H1 (cell line): ENCODE results near the gene LYPD3. TPM values are rescaled to one million over a fixed set of nuclear protein-coding genes. Genes with fewer than 3 reads are reported as not detected.

Experiments used
- CTCF ChIA-PET: fragments of 300-600 bp; sonication (Branson Sonifier 250); formaldehyde crosslinking; loops from one replicate; lab custom pipeline; 2021; ENCODE audit not compliant: partially characterized antibody; lab: Charles Lee
- POLR2A ChIA-PET: fragments of 300-600 bp; sonication (Branson Sonifier 250); formaldehyde crosslinking; loops from one replicate; lab custom pipeline; 2021; ENCODE audit warnings: inconsistent platforms; ENCODE audit not compliant: partially characterized antibody; lab: Charles Lee
- DNase-seq, 2 experiments: peaks; one replicate each; pipeline versions ENCODE4 v3.0.0 to v3.0.0-alpha.2; 2010 to 2022; ENCODE audit warnings: low spot score in 2 of 2, low read depth in 1 of 2, mixed read lengths in 1 of 2
- FAIRE-seq: peaks from 2 replicates; lab custom pipeline; 2011; peaks lifted over from hg19 to GRCh38; lab: Jason Lieb, UNC
- H2AFZ ChIP-seq: 2 replicates; pipeline ENCODE4 v1.8.1; 2012; ENCODE audit warnings: low read length, inconsistent platforms
- H2AK5ac ChIP-seq: 2 replicates; pipeline ENCODE4 v1.6.1; 2013; ENCODE audit warnings: low read depth, low read length
- H2BK120ac ChIP-seq: replicated peaks from 2 replicates; pipeline ENCODE3; 2013; ENCODE audit warnings: low read depth, low read length, inconsistent platforms
- H2BK12ac ChIP-seq: 2 replicates; pipeline ENCODE4 v1.6.1; 2013; ENCODE audit warnings: low read depth, low read length
- H2BK15ac ChIP-seq: 2 replicates; pipeline ENCODE4 v1.6.1; 2013; ENCODE audit warnings: low read length
- H2BK20ac ChIP-seq: 2 replicates; pipeline ENCODE4 v1.6.1; 2013; ENCODE audit warnings: low read length
- H2BK5ac ChIP-seq: 2 replicates; pipeline ENCODE4 v1.6.1; 2013; ENCODE audit warnings: low read depth, low read length
- H3K14ac ChIP-seq: 2 replicates; pipeline ENCODE4 v1.6.1; 2013; ENCODE audit warnings: inconsistent platforms; ENCODE audit not compliant: insufficient read length
- H3K18ac ChIP-seq: 2 replicates; pipeline ENCODE4 v1.6.1; 2013; ENCODE audit warnings: low read length; ENCODE audit errors: extremely low read depth
- H3K23ac ChIP-seq: 2 replicates; pipeline ENCODE4 v1.6.1; 2013; ENCODE audit warnings: inconsistent platforms; ENCODE audit not compliant: insufficient read length
- H3K23me2 ChIP-seq: 2 replicates; pipeline ENCODE4 v1.6.1; 2013; ENCODE audit warnings: low read depth, low read length
- H3K27ac ChIP-seq: 2 replicates; pipeline ENCODE4 v1.6.1; 2011; ENCODE audit warnings: low read depth, low read length, inconsistent platforms
- H3K27me3 ChIP-seq, 4 experiments: replicated peaks in 1 of 4; 1 replicate in 1 of 4; 2 replicates in 3 of 4; pipeline versions ENCODE4 v1.6.1 to v1.8.1; 2011 to 2013; ENCODE audit warnings: low read length in 3 of 4, mild to moderate bottlenecking in 3 of 4, inconsistent platforms in 2 of 4, mixed read lengths in 2 of 4, moderate library complexity in 1 of 4; ENCODE audit not compliant: control insufficient read depth in 3 of 4, insufficient read depth in 3 of 4; ENCODE audit errors: extremely low read depth in 1 of 4
- H3K36me3 ChIP-seq, 4 experiments: 2 replicates each; pipeline versions ENCODE4 v1.6.1 to v1.8.1; 2011 to 2013; ENCODE audit warnings: mild to moderate bottlenecking in 4 of 4, low read length in 3 of 4, moderate library complexity in 2 of 4, control low read depth in 1 of 4, inconsistent platforms in 1 of 4; ENCODE audit not compliant: insufficient read depth in 4 of 4, control insufficient read depth in 2 of 4
- H3K4ac ChIP-seq: replicated peaks from 2 replicates; pipeline ENCODE3; 2013; ENCODE audit warnings: low read length, low read depth, mixed read lengths, inconsistent platforms; ENCODE audit not compliant: insufficient read length
- H3K4me1 ChIP-seq, 4 experiments: replicated peaks in 1 of 4; 1 replicate in 1 of 4; 2 replicates in 3 of 4; pipeline versions ENCODE4 v1.6.1 to v1.8.1; 2011 to 2013; ENCODE audit warnings: low read length in 3 of 4, inconsistent platforms in 2 of 4, mixed read lengths in 1 of 4; ENCODE audit not compliant: insufficient read depth in 4 of 4, control insufficient read depth in 3 of 4
- H3K4me2 ChIP-seq, 2 experiments: 2 replicates each; pipeline versions ENCODE4 v1.6.1 to v1.8.1; 2011 to 2013; ENCODE audit warnings: low read depth in 2 of 2, low read length in 2 of 2, control low read depth in 1 of 2, inconsistent platforms in 1 of 2, mild to moderate bottlenecking in 1 of 2; ENCODE audit not compliant: insufficient read depth in 1 of 2
- H3K4me3 ChIP-seq, 4 experiments: fragments of 200-600, 300-600 bp in 1 of 4; sonication (generic), shearing (Covaris generic), sonication (Bioruptor Twin) in 1 of 4; 2 replicates each; pipeline versions ENCODE4 v1.5.1 to v1.8.1; 2011 to 2016; ENCODE audit warnings: low read length in 4 of 4, low read depth in 3 of 4, control low read depth in 2 of 4, inconsistent platforms in 2 of 4, mild to moderate bottlenecking in 2 of 4, mixed read lengths in 1 of 4, moderate library complexity in 1 of 4; ENCODE audit not compliant: insufficient read depth in 2 of 4; ENCODE audit errors: extremely low read depth in 1 of 4
- H3K56ac ChIP-seq: replicated peaks from 2 replicates; pipeline ENCODE3; 2013; ENCODE audit warnings: low read depth, mild to moderate bottlenecking, mixed read lengths, low read length, inconsistent platforms; ENCODE audit not compliant: insufficient read length
- H3K79me1 ChIP-seq: 2 replicates; pipeline ENCODE4 v1.6.1; 2013; ENCODE audit warnings: low read depth, low read length, control low read depth
- H3K79me2 ChIP-seq, 2 experiments: 2 replicates each; pipeline versions ENCODE4 v1.6.1 to v1.8.1; 2012 to 2013; ENCODE audit warnings: low read length in 2 of 2, mild to moderate bottlenecking in 2 of 2, inconsistent platforms in 1 of 2; ENCODE audit not compliant: insufficient read depth in 2 of 2, control insufficient read depth in 1 of 2
- H3K9ac ChIP-seq, 4 experiments: replicated peaks in 1 of 4; 1 replicate in 1 of 4; 2 replicates in 3 of 4; pipeline versions ENCODE4 v1.6.1 to v1.8.1; 2011 to 2013; ENCODE audit warnings: low read depth in 3 of 4, low read length in 3 of 4, control low read depth in 2 of 4, mild to moderate bottlenecking in 2 of 4, moderate library complexity in 2 of 4, inconsistent platforms in 1 of 4; ENCODE audit errors: extremely low read depth in 1 of 4
- H3K9me3 ChIP-seq, 2 experiments: 2 replicates each; pipeline versions ENCODE4 v1.6.1 to v1.8.1; 2012 to 2013; ENCODE audit warnings: mild to moderate bottlenecking in 2 of 2, moderate library complexity in 2 of 2, control low read depth in 1 of 2, inconsistent platforms in 1 of 2, low read depth in 1 of 2, low read length in 1 of 2, mixed read lengths in 1 of 2; ENCODE audit not compliant: insufficient read depth in 2 of 2
- H4K20me1 ChIP-seq, 2 experiments: replicated peaks in 1 of 2; 2 replicates each; pipeline versions ENCODE3 to v1.8.1; 2011 to 2013; ENCODE audit warnings: inconsistent platforms in 2 of 2, low read length in 2 of 2, mild to moderate bottlenecking in 1 of 2; ENCODE audit not compliant: insufficient read depth in 2 of 2, control insufficient read depth in 1 of 2
- H4K5ac ChIP-seq: 2 replicates; pipeline ENCODE4 v1.6.1; 2013; ENCODE audit warnings: low read length, low read depth, mixed read lengths, inconsistent platforms; ENCODE audit not compliant: insufficient read length
- H4K8ac ChIP-seq: 2 replicates; pipeline ENCODE4 v1.8.0; 2013; ENCODE audit warnings: mild to moderate bottlenecking, moderate library complexity, low read length, inconsistent platforms; ENCODE audit not compliant: insufficient read depth; ENCODE audit errors: extremely low read depth
- H4K91ac ChIP-seq: replicated peaks from 2 replicates; pipeline ENCODE3; 2013; ENCODE audit warnings: low read length, mixed read lengths, inconsistent platforms; ENCODE audit not compliant: insufficient read length
- BACH1 ChIP-seq: IDR thresholded peaks from 2 replicates; pipeline ENCODE4 v1.6.1; 2012; ENCODE audit warnings: low read length, improper control_type of control experiment
- BCL11A ChIP-seq, 2 experiments: IDR thresholded peaks; one replicate each; pipeline ENCODE4 v1.6.1; 2011; ENCODE audit warnings: low read depth in 2 of 2, low read length in 2 of 2, mild to moderate bottlenecking in 2 of 2
- BRCA1 ChIP-seq: IDR thresholded peaks from 2 replicates; pipeline ENCODE4 v1.6.1; 2012; ENCODE audit warnings: low read depth, low read length, improper control_type of control experiment
- JUND ChIP-seq: IDR thresholded peaks from 2 replicates; pipeline ENCODE4 v1.6.1; 2011; ENCODE audit warnings: mild to moderate bottlenecking, improper control_type of control experiment, low read length
- MAFK ChIP-seq: IDR thresholded peaks from 2 replicates; pipeline ENCODE4 v1.6.1; 2012; ENCODE audit warnings: low read depth, mild to moderate bottlenecking, improper control_type of control experiment, low read length
- MAX ChIP-seq: IDR thresholded peaks from 2 replicates; pipeline ENCODE4 v1.6.1; 2012; ENCODE audit warnings: inconsistent platforms
- NRF1 ChIP-seq: IDR thresholded peaks from 2 replicates; pipeline ENCODE4 v1.6.1; 2011; ENCODE audit warnings: mild to moderate bottlenecking, low read depth, low read length, improper control_type of control experiment
- RBBP5 ChIP-seq: IDR thresholded peaks from 2 replicates; pipeline ENCODE4 v1.7.1; 2012; ENCODE audit warnings: low read depth, mild to moderate bottlenecking, inconsistent platforms, low read length, moderate library complexity, borderline replicate concordance
- SAP30 ChIP-seq: fragments of 300-600 bp; sonication (generic); IDR thresholded peaks from 2 replicates; pipeline ENCODE4 v1.7.1; 2012; ENCODE audit warnings: low read length, moderate library complexity, mild to moderate bottlenecking, inconsistent platforms; ENCODE audit not compliant: insufficient read depth, insufficient replicate concordance
- SP4 ChIP-seq: IDR thresholded peaks from 2 replicates; pipeline ENCODE4 v1.6.1; 2012; ENCODE audit warnings: low read length, inconsistent platforms
- TBP ChIP-seq: IDR thresholded peaks from 2 replicates; pipeline ENCODE4 v1.6.1; 2011; ENCODE audit warnings: low read depth, low read length, improper control_type of control experiment
- YY1 ChIP-seq: IDR thresholded peaks from 2 replicates; pipeline ENCODE4 v1.6.1; 2011; ENCODE audit warnings: low read depth, mild to moderate bottlenecking, low read length
- WGBS, 2 experiments: shearing (Covaris generic) in 1 of 2; methylation state at CpG; one replicate each; pipeline versions ENCODE4 v1.1.6 to v1.1.7; 2013 to 2015; ENCODE audit warnings: low lambda C conversion rate in 2 of 2, mixed read lengths in 2 of 2, inconsistent platforms in 1 of 2, low coverage in 1 of 2, missing lambda C conversion rate in 1 of 2; ENCODE audit not compliant: insufficient replicate concordance in 2 of 2, insufficient coverage in 1 of 2, insufficient read length in 1 of 2; ENCODE audit errors: extremely low coverage in 1 of 2, missing lambda C conversion rate in 1 of 2; 5-methylcytosine and 5-hydroxymethylcytosine counted together
- polyA plus RNA-seq, 7 experiments: library from polyadenylated mRNA; depleted of rRNA in 3 of 7; stranded (reverse) in 5 of 7; unstranded in 2 of 7; fragments of >200 nt in 5 of 7; fragments of 200-250 nt in 2 of 7; gene quantifications; 1 replicate in 5 of 7; 2 replicates in 1 of 7; 4 replicates in 1 of 7; pipeline versions ENCODE4 v1.2.1 to v1.2.3, GENCODE V29; 2011 to 2013; ENCODE audit warnings: missing spikeins in 2 of 7, mixed read lengths in 2 of 7
- total RNA-seq: library from RNA; stranded (reverse); fragmentation: NEBNext Ultra II Directional; extraction: Animal tissue kit (Norgen Biotek cat#: 25700); gene quantifications from 2 replicates; pipeline ENCODE4 v1.2.1, GENCODE V29; 2021

LYPD3 gene
- total and polyA plus RNA-seq, 2 of the 8 experiments (the other 6 are each of a cell fraction or from before 2014, with no cell fraction given) = 4.1 to 16.4 TPM

- H3K4ac ChIP-seq = no peak overlapping the region
- H3K79me1 ChIP-seq = no peaks in the 10 kb centered on the region
- H3K4me3 ChIP-seq = no peak overlapping the region
- no peaks in the 10 kb centered on the region for H4K20me1 ChIP-seq
- no peak overlapping the region for H3K9ac ChIP-seq
- H4K5ac ChIP-seq = no peak overlapping the region
- H3K27me3 ChIP-seq = peaks cover 0 to under 1% (median under 1%) of the 10 kb centered on the region in 4 experiments; a peak in 5 of 7 replicates
- no peak overlapping the region; the same call in 1 of the 2 replicates for H4K8ac ChIP-seq
- no peak overlapping the region for H3K18ac ChIP-seq
- ChIA-PET CTCF (interaction anchor here (1.2 kb wide), 1 partner anchor 33 kb away, joined by 3 read pairs; the partner anchor contains the start of gene PHLDB3), POLR2A (no interaction called here)
- no peaks in the 10 kb centered on the region for H3K36me3 ChIP-seq
- no peak overlapping the region for H2BK12ac ChIP-seq
- H3K14ac ChIP-seq = no peak overlapping the region
- no peaks in the 10 kb centered on the region for H3K9me3 ChIP-seq
- no peaks in the 10 kb centered on the region for H3K79me2 ChIP-seq
- 83% methylated on average over 5 of the region's 5 CpGs; no CpG with 5 or more reads in 1 of the 2 experiments for WGBS, 2 experiments
- no peak overlapping the region for H2BK5ac ChIP-seq
- no peak overlapping the region for H3K23ac ChIP-seq
- H2AFZ ChIP-seq = no peak overlapping the region
- no peak overlapping the region for H2BK20ac ChIP-seq
- H2BK15ac ChIP-seq = no peak overlapping the region
- no peak overlapping the region for H3K56ac ChIP-seq
- peaks cover 0 to 2% (median 0%) of the 10 kb centered on the region in 4 experiments; a peak in 3 of 7 replicates for H3K4me1 ChIP-seq
- no peak overlapping the region for H2BK120ac ChIP-seq
- H2AK5ac ChIP-seq = no peak overlapping the region
- no peak overlapping the region for H3K4me2 ChIP-seq
- DNase-seq (no peak), FAIRE-seq (no peak)
- 0 out of 2 replicates have a peak, but pooled peaks cover 3% of the 10 kb centered on the region for H3K23me2 ChIP-seq
- no peak overlapping the region for H3K27ac ChIP-seq
- no peak overlapping the region for H4K91ac ChIP-seq
- no peak for TF ChIP-seq JUND
- no peak for TF ChIP-seq MAX
- TF ChIP-seq MAFK = no peak
- no peak for TF ChIP-seq SAP30
- TF ChIP-seq NRF1 = no peak
- no peak for TF ChIP-seq TBP
- TF ChIP-seq BCL11A (IDR thresholded peaks at IDR 0.05; ENCODE audit: low read depth in 2 of 2, low read length in 2 of 2) = no peak
- no peak for TF ChIP-seq BACH1
- TF ChIP-seq BRCA1 = no peak
- no peak for TF ChIP-seq YY1
- no peak for TF ChIP-seq SP4
- no peak for TF ChIP-seq RBBP5
Measured at GRCh38 chr19:43471091-43471490, 5.7 kb upstream of the LYPD3 start.
